GM18873 (cell line): ENCODE measurements around the gene MZT1.

ENCODE experiments used
- ATAC-seq: cut with Tn5 transposase; IDR thresholded peaks from one replicate; pipeline ENCODE4 v1.9.1; 2021; ENCODE audit warnings: mild to moderate bottlenecking, moderate library complexity, moderate number of reproducible peaks; ENCODE audit not compliant: unreplicated experiment, low FRiP score

Gene MZT1

DNA sequence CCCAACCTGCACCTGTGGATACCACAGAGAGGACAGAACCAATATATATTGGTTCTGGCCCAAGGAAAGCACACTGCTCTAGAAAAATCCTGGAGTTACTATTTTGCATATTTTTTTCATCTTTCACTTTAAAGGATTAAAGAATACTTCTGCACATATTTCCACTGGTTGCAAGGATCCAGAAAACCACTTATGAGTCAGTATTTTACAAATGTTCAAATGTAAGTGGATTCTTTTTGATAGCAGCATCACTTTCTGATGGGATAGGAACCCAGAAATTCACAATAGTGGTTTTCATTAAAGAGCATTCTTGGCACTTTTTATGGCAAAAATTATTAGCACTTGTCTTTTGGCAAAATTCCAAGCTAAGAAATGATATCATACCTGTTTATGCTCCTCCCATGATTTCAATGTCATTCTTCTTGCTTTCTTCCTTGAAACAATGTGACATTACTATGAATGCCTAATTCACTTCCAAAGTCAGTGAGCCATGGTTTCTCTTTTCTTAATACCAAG, 38.2 kb downstream of the MZT1 start:
- no peak for ATAC-seq

DNA sequence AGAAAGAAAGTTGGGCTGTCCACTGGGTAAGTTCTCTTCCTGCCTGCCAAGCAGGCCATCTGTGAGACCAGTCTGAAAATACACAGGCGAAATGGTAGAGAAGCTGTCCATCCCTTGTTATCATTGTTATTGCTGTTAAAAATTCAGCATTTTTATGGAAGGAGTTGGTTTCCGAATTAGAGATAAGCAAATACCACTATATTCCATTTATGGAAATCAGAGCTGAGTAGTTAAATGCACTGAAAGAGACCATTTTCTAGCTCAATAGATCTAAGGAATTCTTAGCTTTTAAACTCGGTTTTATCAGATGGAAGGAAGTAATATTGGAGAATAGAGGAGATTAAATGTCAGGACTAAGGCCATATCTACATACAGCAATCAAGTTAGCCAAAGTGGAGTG, 40.7 kb downstream of the MZT1 start:
- ATAC-seq = no peak

DNA sequence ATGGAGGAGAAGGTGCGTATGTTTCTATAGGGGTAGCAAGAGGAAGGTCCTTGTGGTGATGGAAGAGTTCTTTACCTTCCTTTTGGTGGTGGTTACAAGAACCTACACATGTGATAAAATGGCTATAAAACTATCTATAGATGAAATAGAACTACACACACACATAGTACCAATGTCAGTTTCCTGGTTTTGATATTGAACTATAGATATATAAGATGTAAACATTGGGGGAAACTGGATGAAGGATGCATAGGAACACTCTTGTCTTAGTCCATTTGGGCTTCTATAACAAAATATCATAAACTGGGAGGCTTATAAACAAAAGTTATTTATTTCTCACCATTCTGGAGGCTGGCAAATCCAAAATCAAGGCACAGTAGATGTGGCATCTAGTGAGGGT, 47.1 kb downstream of the MZT1 start:
- ATAC-seq = no peak

DNA sequence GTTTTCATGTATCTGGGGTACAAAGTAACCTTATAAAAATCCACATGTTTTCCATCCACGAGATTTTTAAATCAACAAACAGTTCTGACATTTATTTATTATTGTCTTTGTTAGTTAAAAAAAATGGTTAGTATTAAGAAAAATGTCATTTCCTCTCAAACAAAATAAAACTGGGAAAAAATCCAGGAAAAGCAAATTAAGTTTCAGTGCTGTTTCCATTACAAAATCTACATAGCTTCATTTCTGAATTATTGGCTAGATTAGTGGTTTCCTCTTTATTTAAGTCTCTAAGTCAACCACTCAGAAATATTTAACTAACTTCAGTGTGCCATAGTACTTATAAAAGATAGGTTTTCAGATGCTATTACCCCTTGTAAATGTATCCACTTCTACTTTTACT, 49.1 kb downstream of the MZT1 start:
- no peak for ATAC-seq

DNA sequence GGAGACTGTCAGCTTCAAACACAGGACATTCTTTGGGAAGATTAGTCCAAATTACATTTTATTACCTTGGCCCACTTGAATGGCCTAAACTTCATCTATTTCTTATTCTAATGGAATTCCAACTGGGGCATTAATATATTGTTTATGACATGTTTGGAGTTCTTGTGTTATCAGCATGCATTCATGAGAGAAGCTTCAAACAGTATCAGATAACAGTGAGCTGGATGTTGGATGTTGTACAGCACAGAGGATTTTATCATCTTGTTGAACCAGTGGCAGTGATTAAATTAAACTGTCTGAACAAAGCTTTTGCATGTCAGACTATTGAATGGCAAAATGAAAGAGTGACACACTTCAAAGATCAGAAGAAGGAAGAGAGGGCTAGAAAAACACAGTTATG, 50.0 kb downstream of the MZT1 start:
- ATAC-seq = no peak

DNA sequence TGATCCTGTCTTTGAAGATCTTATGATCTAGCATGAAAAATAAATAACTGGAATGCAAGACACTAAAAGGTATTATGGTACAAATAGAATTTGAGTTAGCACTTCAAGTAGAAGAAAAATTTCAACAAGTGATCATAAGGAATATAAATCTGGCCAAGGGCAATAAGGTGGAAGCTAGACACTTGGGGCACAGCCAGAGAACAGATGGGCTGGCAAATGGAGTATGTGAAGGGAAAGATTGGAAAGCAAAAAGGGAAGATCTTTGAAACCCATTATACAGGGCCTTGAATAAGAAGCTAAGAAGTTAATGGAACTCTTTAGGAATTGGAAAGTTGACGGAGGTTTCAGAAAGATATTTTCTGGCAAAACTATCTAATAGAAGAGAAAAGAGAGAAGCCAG, 61.0 kb downstream of the MZT1 start:
- no peak for ATAC-seq

DNA sequence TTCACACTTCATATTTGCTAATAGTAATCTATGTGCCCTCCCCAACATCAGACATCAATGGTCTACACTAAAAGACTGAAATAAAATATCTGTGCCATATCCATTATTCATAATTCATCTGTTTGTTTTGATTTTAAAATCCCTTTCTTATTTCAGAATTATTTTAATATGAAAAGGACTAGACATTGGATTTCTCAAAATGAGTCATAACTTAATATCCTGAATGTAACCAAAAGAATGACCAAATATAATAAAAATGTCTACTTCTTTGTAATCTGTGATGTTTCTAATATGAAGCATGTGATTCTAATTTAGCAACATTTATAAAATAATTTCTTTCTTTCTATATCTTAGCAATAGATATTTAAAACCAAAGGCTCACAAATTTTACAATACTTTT, 64.9 kb downstream of the MZT1 start:
- ATAC-seq = no peak
